Measurements from ENCODE around the gene MYO1D. TPM values are rescaled to one million over a fixed set of nuclear protein-coding genes. Genes with fewer than 3 reads are reported as not detected.

The MYO1D gene
- total RNA-seq, 3 donors from 2014 or later, result 166 to 495 (median 256) TPM

GRCh38 chr17:32692179-32692578 lies 184.7 kb downstream of the MYO1D start:
- H3K36me3 ChIP-seq (ENCODE audit: low read depth), result no peaks in the 10 kb centered on the region
- no peak for TF ChIP-seq CTCF (IDR thresholded peaks at IDR 0.05)
- ATAC-seq (no peak), DNase-seq (no peak)
- intact Hi-C loops (cut with DNase I, micrococcal nuclease), result no loop called here
- no peaks in the 10 kb centered on the region for H3K9me3 ChIP-seq
- H3K4me3 ChIP-seq, result no peak overlapping the region
- H3K4me1 ChIP-seq (ENCODE audit: low read depth), result no peaks in the 10 kb centered on the region

- Histone ChIP-seq H3K4me1 (ENCODE audit: low read depth) (no peaks in the 10 kb centered on the region), H3K36me3 (ENCODE audit: low read depth) (no peaks in the 10 kb centered on the region), H3K9me3 (no peaks in the 10 kb centered on the region), H3K4me3 (no peak overlapping the region)
- ATAC-seq (no peak), DNase-seq (no peak)
- intact Hi-C loops (cut with DNase I, micrococcal nuclease), result no loop called here
- TF ChIP-seq CTCF (IDR thresholded peaks at IDR 0.05), result no peak
Observed at GRCh38 chr17:32689348-32689747, 187.6 kb downstream of the MYO1D start.

- Histone ChIP-seq H3K9me3 (no peaks in the 10 kb centered on the region), H3K36me3 (ENCODE audit: low read depth) (no peaks in the 10 kb centered on the region), H3K4me3 (no peak overlapping the region), H3K4me1 (ENCODE audit: low read depth) (no peaks in the 10 kb centered on the region)
- intact Hi-C loops (cut with DNase I, micrococcal nuclease), result no loop called here
- DNase-seq, result no peak
- peak; percentile 57 for ATAC-seq
- no peak for TF ChIP-seq CTCF (IDR thresholded peaks at IDR 0.05)
Observed at GRCh38 chr17:32688221-32688620, 188.7 kb downstream of the MYO1D start.

- DNase-seq (peak in 1 of 3 donors; percentile 28), ATAC-seq (no peak)
- Histone ChIP-seq H3K4me3 (no peak overlapping the region), H3K9me3 (no peaks in the 10 kb centered on the region), H3K4me1 (ENCODE audit: low read depth) (no peaks in the 10 kb centered on the region), H3K36me3 (ENCODE audit: low read depth) (no peaks in the 10 kb centered on the region)
- TF ChIP-seq CTCF (IDR thresholded peaks at IDR 0.05), result no peak
- intact Hi-C loops (cut with DNase I, micrococcal nuclease), result no loop called here
Observed at GRCh38 chr17:32684087-32684958, 192.6 kb downstream of the MYO1D start.

- DNase-seq, result no peak
- Histone ChIP-seq H3K9me3 (no peaks in the 10 kb centered on the region), H3K36me3 (ENCODE audit: low read depth) (no peaks in the 10 kb centered on the region), H3K4me3 (no peak overlapping the region), H3K4me1 (ENCODE audit: low read depth) (no peaks in the 10 kb centered on the region)
- intact Hi-C loops (cut with DNase I, micrococcal nuclease), result no loop called here
- no peak for ATAC-seq
- no peak for TF ChIP-seq CTCF (IDR thresholded peaks at IDR 0.05)
Observed at GRCh38 chr17:32673964-32674363, 203.0 kb downstream of the MYO1D start.
